IPS-18c (cell line): ENCODE results near the gene TCF7L1.

Source experiments
- H3K4me3 ChIP-seq: 2 replicates; pipeline ENCODE4 v1.7.0; 2013; ENCODE audit warnings: low read depth, mild to moderate bottlenecking, low read length, moderate library complexity; ENCODE audit not compliant: insufficient read depth
- H3K9me3 ChIP-seq: one replicate; pipeline ENCODE4 v1.6.1; 2013; ENCODE audit warnings: mild to moderate bottlenecking, low read length, moderate library complexity; ENCODE audit not compliant: control insufficient read depth, insufficient read depth

The TCF7L1 gene

DNA sequence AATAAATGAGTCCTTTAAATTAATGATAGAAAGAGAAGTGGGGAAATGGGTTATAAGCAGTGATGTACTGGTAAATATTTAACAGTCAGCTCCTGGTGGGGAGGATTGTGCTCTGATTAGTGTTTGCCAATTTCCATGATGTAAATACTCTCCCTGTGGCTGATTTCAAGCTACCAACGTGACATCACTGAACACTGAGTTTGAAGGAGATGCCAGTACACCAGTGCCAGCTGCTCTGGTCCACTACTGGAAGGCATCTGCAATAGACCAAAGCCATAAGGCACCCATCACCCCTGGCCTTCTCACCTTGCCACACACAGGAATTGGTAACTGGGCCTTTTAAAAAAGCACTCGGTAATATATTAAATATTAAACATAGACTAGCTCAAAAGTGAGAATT, 116.9 kb downstream of the TCF7L1 start:
- Histone ChIP-seq H3K4me3 (no peak overlapping the region), H3K9me3 (no peaks in the 10 kb centered on the region)

DNA sequence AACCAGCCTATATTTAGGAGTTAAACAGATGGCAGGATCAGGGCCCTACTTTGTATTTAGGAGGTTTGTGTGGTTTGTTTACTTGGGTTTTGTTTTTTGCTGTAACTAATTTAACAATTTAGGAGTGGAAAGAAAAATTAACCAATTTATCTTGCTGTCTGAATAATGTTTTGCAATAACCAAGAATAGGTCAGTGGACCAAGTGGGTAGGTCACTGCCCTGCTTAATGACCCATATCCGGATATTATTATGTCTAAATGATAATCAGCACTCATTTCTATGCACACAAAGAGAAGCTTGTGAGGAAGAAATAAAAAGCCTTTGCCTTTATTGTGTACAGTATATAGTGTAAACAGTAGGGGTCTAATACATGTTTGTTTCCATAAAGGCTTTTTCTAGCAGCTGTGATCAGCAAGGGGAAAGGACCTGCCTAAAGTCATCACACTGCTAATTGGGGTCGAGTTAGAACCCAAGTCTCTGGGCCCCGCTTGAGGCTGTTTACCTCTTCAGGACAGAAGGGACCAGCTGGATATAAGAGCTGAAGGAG, 118.0 kb downstream of the TCF7L1 start:
- Histone ChIP-seq H3K4me3 (no peak overlapping the region), H3K9me3 (no peaks in the 10 kb centered on the region)

DNA sequence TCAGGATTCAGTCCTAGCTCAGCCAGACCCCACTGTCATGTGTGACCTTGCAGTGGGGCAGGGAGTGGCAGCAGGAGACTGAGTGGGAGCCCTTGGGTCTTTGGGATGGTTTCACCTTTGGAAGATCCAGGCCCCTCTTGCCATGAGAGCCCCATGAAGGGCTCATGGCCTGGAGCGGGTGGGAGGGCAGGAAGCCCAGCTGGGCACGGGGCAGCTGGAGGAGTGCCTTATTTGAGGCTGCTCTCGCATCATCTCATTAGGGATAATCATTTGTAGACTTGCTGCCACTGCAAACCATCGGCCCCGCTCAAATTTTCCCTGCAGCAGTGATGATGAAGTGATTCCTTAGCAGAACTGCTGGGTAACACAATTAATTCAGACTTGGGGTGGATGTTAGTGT, 120.7 kb downstream of the TCF7L1 start:
- Histone ChIP-seq H3K4me3 (no peak overlapping the region), H3K9me3 (no peaks in the 10 kb centered on the region)

DNA sequence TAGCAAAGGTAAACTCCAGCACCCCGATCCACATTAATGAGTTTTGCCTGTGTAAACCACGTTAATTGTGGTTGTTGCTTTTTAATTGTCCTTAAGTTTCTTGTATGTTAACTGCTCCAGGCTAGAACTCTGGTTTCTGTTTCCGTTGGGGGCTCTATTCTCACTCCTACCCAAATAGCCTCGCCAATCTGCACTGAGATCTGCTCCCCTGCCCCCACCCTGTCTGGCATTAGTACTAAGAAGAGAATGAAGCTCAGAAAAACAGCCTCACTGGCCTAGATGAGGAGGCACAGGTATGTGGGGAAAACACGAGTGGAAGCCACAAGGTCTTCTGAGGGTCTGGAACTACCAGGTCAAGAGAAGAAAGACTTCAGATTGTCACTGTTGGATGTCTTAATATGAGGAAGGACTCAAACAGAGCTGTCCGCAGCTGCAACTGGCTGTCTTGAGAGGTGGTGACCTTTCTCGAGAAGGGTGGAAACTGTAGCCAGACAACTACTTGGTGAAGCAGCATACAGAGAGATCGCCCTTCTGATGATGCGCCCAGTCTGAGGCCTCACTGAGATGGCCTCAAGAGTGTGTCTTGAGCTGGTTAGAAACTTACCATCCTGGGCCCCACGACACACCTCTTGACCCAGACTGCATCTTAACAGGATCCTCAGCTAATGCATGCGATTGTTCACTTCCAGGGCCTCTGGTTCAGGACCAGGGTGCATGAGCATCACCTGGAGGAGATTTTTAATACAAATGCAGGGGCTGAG, 121.5 kb downstream of the TCF7L1 start:
- Histone ChIP-seq H3K9me3 (no peaks in the 10 kb centered on the region), H3K4me3 (no peak overlapping the region)

GRCh38 chr2:85255456-85255812, 122.2 kb downstream of the TCF7L1 start:
- Histone ChIP-seq H3K4me3 (peak overlapping the region; percentile 40; the same call in 1 of the 2 replicates), H3K9me3 (no peaks in the 10 kb centered on the region)

DNA sequence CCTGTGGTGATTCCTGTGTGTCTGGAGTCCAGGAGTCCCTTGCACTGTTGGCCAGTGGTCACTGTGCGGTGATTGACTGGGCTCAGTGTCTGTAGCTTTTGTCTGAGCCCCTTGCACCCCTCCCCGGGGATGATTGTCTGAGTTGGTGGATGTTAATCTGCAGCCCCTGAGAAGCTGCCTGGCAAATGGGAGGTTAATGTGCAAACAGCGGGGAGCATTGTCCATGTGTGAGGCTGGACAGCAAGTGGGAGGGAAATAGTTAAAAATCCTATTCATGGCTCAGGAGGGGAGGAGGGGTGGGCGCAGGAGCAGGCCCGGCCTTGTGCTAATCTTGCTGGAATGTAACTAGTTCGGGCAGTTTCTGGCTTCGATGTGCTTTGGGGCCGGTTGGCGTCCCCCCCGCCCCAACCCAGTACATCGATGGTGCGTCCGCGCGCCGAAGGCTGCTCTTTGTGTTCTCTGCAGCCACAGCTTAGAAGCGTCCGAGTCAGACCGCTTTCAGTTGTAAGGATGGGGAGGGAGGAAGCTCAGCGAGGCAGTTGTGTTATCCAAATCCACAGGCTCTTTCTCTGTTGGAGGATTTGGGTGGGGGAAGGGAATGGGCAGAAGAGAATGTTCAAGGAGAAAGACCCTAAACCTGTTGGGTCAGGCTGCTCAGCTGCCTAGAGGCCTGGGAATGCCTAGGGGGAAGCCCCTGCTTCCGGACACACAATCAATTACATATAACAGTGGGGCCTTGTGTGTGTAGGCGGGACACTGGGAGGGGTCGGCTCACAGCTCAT, 122.8 kb downstream of the TCF7L1 start:
- H3K4me3 ChIP-seq: peak overlapping the region; percentile 40

DNA sequence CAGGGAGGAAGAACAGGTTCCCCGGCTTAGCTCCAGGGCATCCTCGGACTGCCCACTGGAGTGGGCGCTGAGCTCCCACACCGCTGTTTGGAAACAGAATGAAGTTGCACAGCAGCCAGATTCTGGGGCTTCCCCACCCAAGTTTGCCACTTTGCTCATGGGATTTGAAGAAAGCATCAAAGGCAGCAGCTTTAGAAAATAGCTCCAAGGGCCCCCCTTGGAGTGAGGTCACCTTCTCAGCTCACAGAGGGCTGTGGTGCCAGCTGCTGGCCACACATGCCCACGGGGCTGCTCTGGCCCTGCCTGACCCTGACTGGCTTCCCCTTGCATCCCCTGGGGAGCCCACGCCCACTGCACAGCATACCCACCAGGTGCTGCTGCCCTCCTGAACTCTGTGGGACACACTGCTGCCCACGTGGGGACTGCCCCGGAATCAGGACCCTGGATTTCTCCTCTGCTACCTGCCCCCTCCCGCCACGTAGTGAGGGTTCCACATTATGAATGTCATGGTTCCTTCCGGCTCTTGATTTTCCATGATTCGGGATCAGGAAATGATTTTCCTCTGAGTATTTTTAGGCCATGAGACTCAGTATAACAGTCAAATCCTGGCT, 124.3 kb downstream of the TCF7L1 start:
- Histone ChIP-seq H3K4me3 (no peak overlapping the region), H3K9me3 (no peaks in the 10 kb centered on the region)

More for the DNA sequence above, 122.8 kb downstream of the TCF7L1 start:
- no peaks in the 10 kb centered on the region for H3K9me3 ChIP-seq

GRCh38 chr2:85257970-85258605, 124.9 kb downstream of the TCF7L1 start:
- no peaks in the 10 kb centered on the region for H3K9me3 ChIP-seq
- no peak overlapping the region; the same call in 1 of the 2 replicates for H3K4me3 ChIP-seq

DNA sequence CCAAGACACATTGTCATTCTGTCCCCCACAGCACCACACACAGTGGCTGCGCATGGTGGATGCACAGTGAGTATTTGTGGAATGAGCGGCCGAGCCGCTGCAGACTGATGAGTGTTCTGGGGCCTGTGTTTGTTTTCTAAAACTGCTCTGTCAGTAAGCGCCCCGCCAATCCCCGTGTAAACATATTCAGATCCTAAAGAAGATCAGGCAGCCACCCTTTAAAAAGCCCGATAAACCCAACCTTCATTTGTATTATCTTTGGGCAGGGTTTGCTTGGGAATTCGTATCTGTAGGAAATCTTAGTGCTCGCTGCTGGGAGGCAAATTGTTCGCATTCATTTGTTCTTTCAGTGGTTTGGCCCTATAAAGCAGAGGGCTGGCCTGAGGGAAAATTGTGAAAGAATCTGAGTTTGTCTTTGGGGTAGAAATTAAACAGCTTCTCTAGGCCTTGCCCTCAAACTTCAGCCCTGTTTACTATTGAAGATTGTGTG, 126.0 kb downstream of the TCF7L1 start:
- Histone ChIP-seq H3K9me3 (no peaks in the 10 kb centered on the region), H3K4me3 (no peak overlapping the region; the same call in 1 of the 2 replicates)

- no peaks in the 10 kb centered on the region for H3K9me3 ChIP-seq
- no peak overlapping the region for H3K4me3 ChIP-seq
Measured at GRCh38 chr2:85259879-85260278, 126.7 kb downstream of the TCF7L1 start.

- H3K4me3 ChIP-seq: no peak overlapping the region
- H3K9me3 ChIP-seq: no peaks in the 10 kb centered on the region
Measured at GRCh38 chr2:85263591-85263990, 130.4 kb downstream of the TCF7L1 start.

- no peak overlapping the region for H3K4me3 ChIP-seq
- no peaks in the 10 kb centered on the region for H3K9me3 ChIP-seq
Measured at GRCh38 chr2:85264471-85264870, 131.3 kb downstream of the TCF7L1 start.

GRCh38 chr2:85265304-85265703, 132.1 kb downstream of the TCF7L1 start:
- H3K9me3 ChIP-seq: no peaks in the 10 kb centered on the region
- H3K4me3 ChIP-seq: no peak overlapping the region

DNA sequence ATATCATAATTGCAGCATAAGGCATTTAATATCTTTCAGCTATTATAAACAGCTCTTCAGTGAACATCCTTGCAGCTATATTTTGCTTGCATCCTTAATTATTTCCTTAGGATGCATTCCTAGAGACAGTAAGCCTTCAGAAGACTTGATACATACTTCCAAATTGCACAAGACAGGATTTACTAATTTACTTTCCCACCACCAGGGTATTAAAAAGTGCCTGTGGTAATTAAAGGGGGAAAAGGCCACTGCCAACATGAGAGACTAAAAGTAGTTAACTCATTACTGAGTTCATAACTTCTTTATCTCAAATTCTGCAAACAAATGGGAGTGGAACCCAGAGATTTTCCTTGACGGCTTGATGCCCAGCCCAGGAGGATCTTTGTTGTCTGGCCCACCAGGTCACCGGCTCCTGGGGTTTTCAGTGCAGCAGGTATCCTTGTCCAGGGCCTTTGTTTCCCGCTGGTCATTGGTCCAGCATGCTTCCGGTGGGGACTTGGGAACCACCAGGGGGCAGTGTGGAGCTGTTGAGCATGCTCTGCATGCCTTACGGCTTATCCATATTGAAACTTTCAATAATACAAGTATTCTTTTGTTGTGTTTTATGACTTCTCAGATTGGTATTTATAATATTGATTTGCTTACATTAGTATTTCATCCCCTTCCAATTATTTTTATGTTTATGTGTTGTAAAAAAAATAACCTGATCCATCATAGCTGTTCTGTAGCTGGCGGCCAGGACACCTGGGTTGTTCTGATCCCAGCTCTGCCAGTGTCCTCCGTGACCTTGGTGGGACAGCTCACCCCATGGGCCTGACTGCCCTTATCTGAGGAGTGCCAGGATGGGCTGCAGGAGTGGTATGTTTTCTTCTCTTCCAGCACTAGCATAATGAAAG, 133.2 kb downstream of the TCF7L1 start:
- H3K4me3 ChIP-seq: no peak overlapping the region
- H3K9me3 ChIP-seq: no peaks in the 10 kb centered on the region

- Histone ChIP-seq H3K4me3 (no peak overlapping the region), H3K9me3 (no peaks in the 10 kb centered on the region)
Measured at GRCh38 chr2:85269959-85270358, 136.8 kb downstream of the TCF7L1 start.

DNA sequence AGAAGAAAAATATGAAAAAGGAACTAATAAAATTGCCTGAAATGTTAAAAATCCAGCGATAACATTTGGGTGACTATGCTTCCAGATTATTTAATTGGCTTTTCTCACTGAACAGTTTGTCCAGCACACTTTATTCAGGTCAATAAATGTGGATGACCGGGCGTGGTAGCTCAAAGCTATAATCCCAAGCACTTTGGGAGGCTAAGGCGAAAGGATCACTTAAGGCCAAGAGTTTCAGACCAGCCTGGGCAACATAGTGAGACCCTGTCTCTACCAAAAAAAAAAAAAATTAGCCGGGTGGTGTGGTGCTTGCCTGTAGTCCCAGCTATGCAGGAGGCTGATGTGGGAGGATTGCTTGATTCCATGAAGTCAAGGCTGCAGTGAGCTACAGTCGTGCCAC, 139.2 kb downstream of the TCF7L1 start:
- no peaks in the 10 kb centered on the region for H3K9me3 ChIP-seq
- H3K4me3 ChIP-seq: no peak overlapping the region
